ENCODE measurements around the gene FAM111B. TPM values are rescaled to one million over a fixed set of nuclear protein-coding genes. Genes with fewer than 3 reads are reported as not detected.
A peak's percentile ranks its signal among the peaks of the same experiment; 100 is the strongest.

Gene FAM111B
- total RNA-seq: 1 to 10 TPM in 1 of 2 donors, under 1 TPM in 1; 0.08 to 2.6 TPM
- 1 to 10 TPM in 1 of 2 donors, under 1 TPM in 1; 0.32 to 2.4 TPM for polyA plus RNA-seq

GRCh38 chr11:59106363-59107336 lies at the start of gene FAM111B:
FAM111B (plus strand) TSS chr11:59107237; CDS start chr11:59109626, 2,389 bp downstream.
- WGBS: under 1% methylated on average over 64 of the region's 64 CpGs
- Histone ChIP-seq H3K27me3 (ENCODE audit: control insufficient read depth in 4 of 4, insufficient read depth in 4 of 4, low read length in 3 of 4) (no peaks in the 10 kb centered on the region), H3K4me3 (ENCODE audit: low read depth in 1 of 3, low read length in 3 of 3) (peak within 1 kb of the TSS; percentile 27 to 70 (median 44)), H3K9ac (ENCODE audit: low read depth in 1 of 2, low read length in 2 of 2) (peak within 1 kb of the TSS in 1 of 2 donors; percentile 17), H3K36me3 (ENCODE audit: control insufficient read depth in 4 of 4, insufficient read depth in 3 of 4, low read depth in 1 of 4, low read length in 3 of 4) (no peaks in the 10 kb centered on the region), H3K9me3 (ENCODE audit: control insufficient read depth in 4 of 4, low read length in 3 of 4) (no peaks in the 10 kb centered on the region), H3K27ac (ENCODE audit: low read depth in 1 of 2, low read length in 2 of 2) (no peak within 1 kb of the TSS), H3K4me1 (ENCODE audit: control insufficient read depth in 4 of 4, insufficient read depth in 4 of 4, low read length in 3 of 4) (peaks cover 6 to 22% (median 10%) of the 10 kb centered on the region in 4 donors)
- peak; percentile 69 for DNase-seq (ENCODE audit: low spot score)
- TF ChIP-seq FOXA2 (IDR thresholded peaks at IDR 0.05): no peak
- TF ChIP-seq TAF1 (conservative IDR thresholded peaks at IDR 0.05): no peak
- TF ChIP-seq, protein P1, sequence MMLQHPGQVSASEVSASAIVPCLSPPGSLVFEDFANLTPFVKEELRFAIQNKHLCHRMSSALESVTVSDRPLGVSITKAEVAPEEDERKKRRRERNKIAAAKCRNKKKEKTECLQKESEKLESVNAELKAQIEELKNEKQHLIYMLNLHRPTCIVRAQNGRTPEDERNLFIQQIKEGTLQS (IDR thresholded peaks at IDR 0.05): peak; percentile 69
- TF ChIP-seq HNF4G (IDR thresholded peaks at IDR 0.05): no peak
- TF ChIP-seq JUND (IDR thresholded peaks at IDR 0.05): peak; percentile 90 to 93
- TF ChIP-seq REST (IDR thresholded peaks at IDR 0.05): no peak
- no peak for TF ChIP-seq GABPA (IDR thresholded peaks at IDR 0.05 in 1 of 2, conservative IDR thresholded peaks at IDR 0.05 in 1 of 2)
- TF ChIP-seq HNF4A (conservative IDR thresholded peaks at IDR 0.05): no peak
- peak; percentile 17 for TF ChIP-seq YY1 (IDR thresholded peaks at IDR 0.05)
- no peak for TF ChIP-seq FOXA1 (IDR thresholded peaks at IDR 0.05)
- peak; percentile 35 for TF ChIP-seq MAX (IDR thresholded peaks at IDR 0.05)
- TF ChIP-seq RAD21 (IDR thresholded peaks at IDR 0.05): no peak
- no peak for TF ChIP-seq RXRA (IDR thresholded peaks at IDR 0.05)
- TF ChIP-seq EGR1 (IDR thresholded peaks at IDR 0.05; ENCODE audit: low read depth in 2 of 2): no peak
- TF ChIP-seq SP1 (IDR thresholded peaks at IDR 0.05): peak; percentile 68
- TF ChIP-seq NR2F2 (IDR thresholded peaks at IDR 0.05): no peak
- no peak for TF ChIP-seq ZBTB33 (IDR thresholded peaks at IDR 0.05)

Measured in liver (tissue), 9 donors.